GM23338 (cell line): ENCODE data around the gene GSS. TPM values are rescaled to one million over a fixed set of nuclear protein-coding genes. Genes with fewer than 3 reads are reported as not detected.

Source experiments
- ATAC-seq: fragments of 200-7000 bp; cut with Tn5 transposase; 3 replicates; pipeline ENCODE4 v1.9.1; 2020
- DNase-seq: peaks from one replicate; pipeline ENCODE4 v3.0.0-alpha.2; 2015; ENCODE audit warnings: low spot score
- H2AFZ ChIP-seq: fragments of 200-600 bp; sonication (generic); 2 replicates; pipeline ENCODE4 v1.8.0; 2016; ENCODE audit warnings: antibody characterized with exemption, mild to moderate bottlenecking, moderate library complexity
- H3F3A ChIP-seq: fragments of 200-600 bp; sonication (generic); replicated peaks from 2 replicates; pipeline ENCODE4 v1.8.0; 2017; ENCODE audit warnings: antibody characterized with exemption, mixed run types, low read depth
- H3K27ac ChIP-seq: fragments of 200-600 bp; sonication (generic); 2 replicates; pipeline ENCODE4 v1.6.1; 2016; ENCODE audit warnings: low read depth
- H3K27me3 ChIP-seq: fragments of 200-600 bp; sonication (generic); 2 replicates; pipeline ENCODE4 v1.8.0; 2016; ENCODE audit warnings: mild to moderate bottlenecking, mixed run types, moderate library complexity; ENCODE audit not compliant: insufficient read depth
- H3K36me3 ChIP-seq: fragments of 200-600 bp; sonication (generic); 2 replicates; pipeline ENCODE4 v1.8.0; 2016; ENCODE audit warnings: mild to moderate bottlenecking; ENCODE audit not compliant: insufficient read depth
- H3K4me1 ChIP-seq: fragments of 200-600 bp; sonication (generic); 2 replicates; pipeline ENCODE4 v1.8.0; 2016; ENCODE audit warnings: mild to moderate bottlenecking, moderate library complexity; ENCODE audit not compliant: insufficient read depth
- H3K4me2 ChIP-seq: fragments of 200-600 bp; sonication (generic); 2 replicates; pipeline ENCODE4 v1.7.1; 2017; ENCODE audit warnings: mixed run types
- H3K4me3 ChIP-seq: fragments of 200-600 bp; sonication (generic); 2 replicates; pipeline ENCODE4 v1.6.1; 2016; ENCODE audit warnings: mixed run types
- H3K79me2 ChIP-seq: fragments of 200-600 bp; sonication (generic); replicated peaks from 2 replicates; pipeline ENCODE4 v1.8.0; 2017; ENCODE audit warnings: mild to moderate bottlenecking; ENCODE audit not compliant: insufficient read depth
- H3K9me2 ChIP-seq: fragments of 200-600 bp; sonication (generic); 2 replicates; pipeline ENCODE4 v1.8.0; 2017; ENCODE audit not compliant: insufficient read depth
- H4K20me1 ChIP-seq: fragments of 200-600 bp; sonication (generic); replicated peaks from 2 replicates; pipeline ENCODE4 v1.8.0; 2017; ENCODE audit warnings: mild to moderate bottlenecking; ENCODE audit not compliant: insufficient read depth
- H3K27ac Mint-ChIP-seq: 2 replicates; pipeline ENCODE4 v1.8.0; 2020; ENCODE audit warnings: inconsistent platforms, mild to moderate bottlenecking, moderate library complexity, mixed read lengths
- H3K27me3 Mint-ChIP-seq: 3 replicates; pipeline ENCODE4 v1.8.0; 2022; ENCODE audit warnings: low read depth, mild to moderate bottlenecking, moderate library complexity, mixed read lengths, inconsistent platforms; ENCODE audit not compliant: insufficient read depth, poor library complexity
- H3K36me3 Mint-ChIP-seq: 3 replicates; pipeline ENCODE4 v1.8.0; 2021; ENCODE audit warnings: low read depth, mild to moderate bottlenecking, inconsistent platforms, moderate library complexity, mixed read lengths
- H3K4me1 Mint-ChIP-seq: 3 replicates; pipeline ENCODE4 v1.8.0; 2020; ENCODE audit warnings: mild to moderate bottlenecking, inconsistent platforms, mixed read lengths
- H3K4me3 Mint-ChIP-seq: 3 replicates; pipeline ENCODE4 v1.8.0; 2021; ENCODE audit warnings: moderate library complexity, mild to moderate bottlenecking, inconsistent platforms, mixed read lengths
- H3K9me3 Mint-ChIP-seq: 3 replicates; pipeline ENCODE4 v1.8.0; 2020; ENCODE audit warnings: moderate library complexity, mild to moderate bottlenecking, inconsistent platforms, mixed read lengths
- CREB1 ChIP-seq: fragments of 250-450 bp; sonication (Bioruptor Pico); IDR thresholded peaks from 2 replicates; pipeline ENCODE4 v1.5.0; 2020; ENCODE audit warnings: low read depth, mild to moderate bottlenecking, moderate library complexity
- EZH2 ChIP-seq: fragments of 200-600 bp; sonication (generic); IDR thresholded peaks from one replicate; pipeline ENCODE4 v1.8.0; 2017; ENCODE audit warnings: antibody characterized with exemption, mild to moderate bottlenecking, low read depth; ENCODE audit not compliant: unreplicated experiment
- EZH2phosphoT487 ChIP-seq: fragments of 200-600 bp; sonication (generic); IDR thresholded peaks from one replicate; pipeline ENCODE4 v1.8.1; 2018; ENCODE audit warnings: antibody characterized with exemption; ENCODE audit not compliant: unreplicated experiment
- JUNB ChIP-seq: IDR thresholded peaks from one replicate; pipeline ENCODE4 v1.6.1; 2016; ENCODE audit warnings: antibody characterized with exemption; ENCODE audit not compliant: unreplicated experiment
- NANOG ChIP-seq: IDR thresholded peaks from 2 replicates; pipeline ENCODE4 v1.6.1; 2016; ENCODE audit warnings: antibody characterized with exemption, borderline replicate concordance
- POLR2AphosphoS5 ChIP-seq: IDR thresholded peaks from 2 replicates; pipeline ENCODE4 v1.6.1; 2016; ENCODE audit warnings: antibody characterized with exemption, low read depth
- STAT1 ChIP-seq: IDR thresholded peaks from one replicate; pipeline ENCODE4 v1.6.1; 2016; ENCODE audit warnings: antibody characterized with exemption; ENCODE audit not compliant: unreplicated experiment
- ZNF114 ChIP-seq: fragments of 250-450 bp; sonication (Bioruptor Pico); IDR thresholded peaks from 2 replicates; pipeline ENCODE4 v1.5.0; 2020; ENCODE audit warnings: mild to moderate bottlenecking, moderate library complexity
- ZNF331 ChIP-seq: fragments of 250-450 bp; sonication (Bioruptor Pico); IDR thresholded peaks from 2 replicates; pipeline ENCODE4 v1.5.0; 2020; ENCODE audit warnings: low read depth, mild to moderate bottlenecking, moderate library complexity
- polyA plus RNA-seq: library from polyadenylated mRNA; unstranded; fragments of >200 nt; fragmentation: Nextera tagmentation; extraction: Ambion mirVana; gene quantifications from 2 replicates; pipeline ENCODE4 v1.2.1, GENCODE V29; 2016
- total RNA-seq: library from RNA; depleted of rRNA; stranded (reverse); fragments of >200 nt; shearing (Covaris generic); gene quantifications from 2 replicates; pipeline ENCODE4 v1.2.3, GENCODE V29; 2014
- TF ChIP-seq, protein P1 (sequence below): IDR thresholded peaks from 2 replicates; pipeline ENCODE4 v1.6.1; 2016; ENCODE audit warnings: antibody characterized with exemption
- TF ChIP-seq, protein P2 (sequence below): fragments of 250-450 bp; sonication (Bioruptor Pico); IDR thresholded peaks from 2 replicates; pipeline ENCODE4 v1.5.0; 2020; ENCODE audit warnings: mild to moderate bottlenecking, moderate library complexity
- TF ChIP-seq, protein P3 (sequence below), 2 experiments: fragments of 200-600 bp in 1 of 2; sonication (generic) in 1 of 2; conservative IDR thresholded peaks; 2 replicates each; pipeline versions ENCODE4 v1.5.1 to v1.6.1; 2016 to 2017; ENCODE audit warnings: antibody characterized with exemption in 2 of 2, low read depth in 2 of 2, mild to moderate bottlenecking in 2 of 2, moderate library complexity in 1 of 2
- TF ChIP-seq, protein P4 (sequence below): IDR thresholded peaks from one replicate; pipeline ENCODE4 v1.6.1; 2018; ENCODE audit warnings: antibody characterized with exemption; ENCODE audit not compliant: unreplicated experiment

The GSS gene
- total and polyA plus RNA-seq, 2 experiments from 2014 or later, result 34.0 to 63.3 TPM

DNA sequence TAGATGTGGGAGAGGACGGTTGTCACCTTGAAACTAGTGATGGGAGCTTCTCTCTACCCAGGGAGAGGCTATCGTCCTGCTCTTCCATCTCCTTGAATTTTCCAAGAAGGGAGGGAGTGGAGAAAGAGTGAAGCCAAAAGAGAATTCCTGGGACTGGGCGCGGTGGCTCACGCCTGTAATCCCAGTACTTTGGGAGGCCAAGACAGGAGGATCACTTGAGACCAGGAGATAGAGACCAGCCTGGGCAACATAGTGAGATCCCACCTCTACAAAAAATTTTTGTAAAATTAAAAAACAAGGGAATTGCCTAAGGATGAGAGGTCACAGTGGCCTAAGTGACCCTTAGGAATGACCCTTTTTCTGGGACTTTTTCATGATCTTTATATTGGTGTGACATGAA, 8.9 kb upstream of the GSS start:
- Mint-ChIP-seq H3K27ac (no peak overlapping the region), H3K4me1 (peaks cover 7% of the 10 kb centered on the region; the same call in 2 of the 3 replicates)
- no peak for ATAC-seq

More for the DNA sequence above, 8.9 kb upstream of the GSS start:
- Histone ChIP-seq H3K9me2 (no peaks in the 10 kb centered on the region), H3K4me3 (no peak overlapping the region), H4K20me1 (no peaks in the 10 kb centered on the region), H3K4me2 (no peak overlapping the region), H3K79me2 (no peaks in the 10 kb centered on the region), H3F3A (no peaks in the 10 kb centered on the region), H3K4me1 (no peaks in the 10 kb centered on the region), H2AFZ (no peak overlapping the region), H3K36me3 (no peaks in the 10 kb centered on the region), H3K27ac (no peak overlapping the region), H3K27me3 (no peaks in the 10 kb centered on the region)
- TF ChIP-seq EZH2phosphoT487 (no peak), JUNB (no peak), ZNF114 (CRISPR knock-in tag) (no peak), POLR2AphosphoS5 (no peak), NANOG (no peak), ZNF331 (CRISPR knock-in tag) (no peak), CREB1 (no peak), STAT1 (no peak), EZH2 (no peak)
- TF ChIP-seq, protein P1, sequence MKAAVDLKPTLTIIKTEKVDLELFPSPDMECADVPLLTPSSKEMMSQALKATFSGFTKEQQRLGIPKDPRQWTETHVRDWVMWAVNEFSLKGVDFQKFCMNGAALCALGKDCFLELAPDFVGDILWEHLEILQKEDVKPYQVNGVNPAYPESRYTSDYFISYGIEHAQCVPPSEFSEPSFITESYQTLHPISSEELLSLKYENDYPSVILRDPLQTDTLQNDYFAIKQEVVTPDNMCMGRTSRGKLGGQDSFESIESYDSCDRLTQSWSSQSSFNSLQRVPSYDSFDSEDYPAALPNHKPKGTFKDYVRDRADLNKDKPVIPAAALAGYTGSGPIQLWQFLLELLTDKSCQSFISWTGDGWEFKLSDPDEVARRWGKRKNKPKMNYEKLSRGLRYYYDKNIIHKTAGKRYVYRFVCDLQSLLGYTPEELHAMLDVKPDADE, result no peak
- TF ChIP-seq, protein P2, sequence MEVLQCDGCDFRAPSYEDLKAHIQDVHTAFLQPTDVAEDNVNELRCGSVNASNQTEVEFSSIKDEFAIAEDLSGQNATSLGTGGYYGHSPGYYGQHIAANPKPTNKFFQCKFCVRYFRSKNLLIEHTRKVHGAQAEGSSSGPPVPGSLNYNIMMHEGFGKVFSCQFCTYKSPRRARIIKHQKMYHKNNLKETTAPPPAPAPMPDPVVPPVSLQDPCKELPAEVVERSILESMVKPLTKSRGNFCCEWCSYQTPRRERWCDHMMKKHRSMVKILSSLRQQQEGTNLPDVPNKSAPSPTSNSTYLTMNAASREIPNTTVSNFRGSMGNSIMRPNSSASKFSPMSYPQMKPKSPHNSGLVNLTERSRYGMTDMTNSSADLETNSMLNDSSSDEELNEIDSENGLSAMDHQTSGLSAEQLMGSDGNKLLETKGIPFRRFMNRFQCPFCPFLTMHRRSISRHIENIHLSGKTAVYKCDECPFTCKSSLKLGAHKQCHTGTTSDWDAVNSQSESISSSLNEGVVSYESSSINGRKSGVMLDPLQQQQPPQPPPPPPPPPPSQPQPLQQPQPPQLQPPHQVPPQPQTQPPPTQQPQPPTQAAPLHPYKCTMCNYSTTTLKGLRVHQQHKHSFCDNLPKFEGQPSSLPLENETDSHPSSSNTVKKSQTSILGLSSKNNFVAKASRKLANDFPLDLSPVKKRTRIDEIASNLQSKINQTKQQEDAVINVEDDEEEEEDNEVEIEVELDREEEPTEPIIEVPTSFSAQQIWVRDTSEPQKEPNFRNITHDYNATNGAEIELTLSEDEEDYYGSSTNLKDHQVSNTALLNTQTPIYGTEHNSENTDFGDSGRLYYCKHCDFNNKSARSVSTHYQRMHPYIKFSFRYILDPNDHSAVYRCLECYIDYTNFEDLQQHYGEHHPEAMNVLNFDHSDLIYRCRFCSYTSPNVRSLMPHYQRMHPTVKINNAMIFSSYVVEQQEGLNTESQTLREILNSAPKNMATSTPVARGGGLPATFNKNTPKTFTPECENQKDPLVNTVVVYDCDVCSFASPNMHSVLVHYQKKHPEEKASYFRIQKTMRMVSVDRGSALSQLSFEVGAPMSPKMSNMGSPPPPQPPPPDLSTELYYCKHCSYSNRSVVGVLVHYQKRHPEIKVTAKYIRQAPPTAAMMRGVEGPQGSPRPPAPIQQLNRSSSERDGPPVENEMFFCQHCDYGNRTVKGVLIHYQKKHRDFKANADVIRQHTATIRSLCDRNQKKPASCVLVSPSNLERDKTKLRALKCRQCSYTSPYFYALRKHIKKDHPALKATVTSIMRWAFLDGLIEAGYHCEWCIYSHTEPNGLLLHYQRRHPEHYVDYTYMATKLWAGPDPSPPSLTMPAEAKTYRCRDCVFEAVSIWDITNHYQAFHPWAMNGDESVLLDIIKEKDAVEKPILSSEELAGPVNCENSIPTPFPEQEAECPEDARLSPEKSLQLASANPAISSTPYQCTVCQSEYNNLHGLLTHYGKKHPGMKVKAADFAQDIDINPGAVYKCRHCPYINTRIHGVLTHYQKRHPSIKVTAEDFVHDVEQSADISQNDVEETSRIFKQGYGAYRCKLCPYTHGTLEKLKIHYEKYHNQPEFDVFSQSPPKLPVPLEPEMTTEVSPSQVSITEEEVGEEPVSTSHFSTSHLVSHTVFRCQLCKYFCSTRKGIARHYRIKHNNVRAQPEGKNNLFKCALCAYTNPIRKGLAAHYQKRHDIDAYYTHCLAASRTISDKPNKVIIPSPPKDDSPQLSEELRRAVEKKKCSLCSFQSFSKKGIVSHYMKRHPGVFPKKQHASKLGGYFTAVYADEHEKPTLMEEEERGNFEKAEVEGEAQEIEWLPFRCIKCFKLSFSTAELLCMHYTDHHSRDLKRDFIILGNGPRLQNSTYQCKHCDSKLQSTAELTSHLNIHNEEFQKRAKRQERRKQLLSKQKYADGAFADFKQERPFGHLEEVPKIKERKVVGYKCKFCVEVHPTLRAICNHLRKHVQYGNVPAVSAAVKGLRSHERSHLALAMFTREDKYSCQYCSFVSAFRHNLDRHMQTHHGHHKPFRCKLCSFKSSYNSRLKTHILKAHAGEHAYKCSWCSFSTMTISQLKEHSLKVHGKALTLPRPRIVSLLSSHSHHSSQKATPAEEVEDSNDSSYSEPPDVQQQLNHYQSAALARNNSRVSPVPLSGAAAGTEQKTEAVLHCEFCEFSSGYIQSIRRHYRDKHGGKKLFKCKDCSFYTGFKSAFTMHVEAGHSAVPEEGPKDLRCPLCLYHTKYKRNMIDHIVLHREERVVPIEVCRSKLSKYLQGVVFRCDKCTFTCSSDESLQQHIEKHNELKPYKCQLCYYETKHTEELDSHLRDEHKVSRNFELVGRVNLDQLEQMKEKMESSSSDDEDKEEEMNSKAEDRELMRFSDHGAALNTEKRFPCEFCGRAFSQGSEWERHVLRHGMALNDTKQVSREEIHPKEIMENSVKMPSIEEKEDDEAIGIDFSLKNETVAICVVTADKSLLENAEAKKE (CRISPR knock-in tag), result no peak
- TF ChIP-seq, protein P3, sequence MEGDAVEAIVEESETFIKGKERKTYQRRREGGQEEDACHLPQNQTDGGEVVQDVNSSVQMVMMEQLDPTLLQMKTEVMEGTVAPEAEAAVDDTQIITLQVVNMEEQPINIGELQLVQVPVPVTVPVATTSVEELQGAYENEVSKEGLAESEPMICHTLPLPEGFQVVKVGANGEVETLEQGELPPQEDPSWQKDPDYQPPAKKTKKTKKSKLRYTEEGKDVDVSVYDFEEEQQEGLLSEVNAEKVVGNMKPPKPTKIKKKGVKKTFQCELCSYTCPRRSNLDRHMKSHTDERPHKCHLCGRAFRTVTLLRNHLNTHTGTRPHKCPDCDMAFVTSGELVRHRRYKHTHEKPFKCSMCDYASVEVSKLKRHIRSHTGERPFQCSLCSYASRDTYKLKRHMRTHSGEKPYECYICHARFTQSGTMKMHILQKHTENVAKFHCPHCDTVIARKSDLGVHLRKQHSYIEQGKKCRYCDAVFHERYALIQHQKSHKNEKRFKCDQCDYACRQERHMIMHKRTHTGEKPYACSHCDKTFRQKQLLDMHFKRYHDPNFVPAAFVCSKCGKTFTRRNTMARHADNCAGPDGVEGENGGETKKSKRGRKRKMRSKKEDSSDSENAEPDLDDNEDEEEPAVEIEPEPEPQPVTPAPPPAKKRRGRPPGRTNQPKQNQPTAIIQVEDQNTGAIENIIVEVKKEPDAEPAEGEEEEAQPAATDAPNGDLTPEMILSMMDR (conservative IDR thresholded peaks at IDR 0.05; ENCODE audit: low read depth in 2 of 2), result no peak
- TF ChIP-seq, protein P4, sequence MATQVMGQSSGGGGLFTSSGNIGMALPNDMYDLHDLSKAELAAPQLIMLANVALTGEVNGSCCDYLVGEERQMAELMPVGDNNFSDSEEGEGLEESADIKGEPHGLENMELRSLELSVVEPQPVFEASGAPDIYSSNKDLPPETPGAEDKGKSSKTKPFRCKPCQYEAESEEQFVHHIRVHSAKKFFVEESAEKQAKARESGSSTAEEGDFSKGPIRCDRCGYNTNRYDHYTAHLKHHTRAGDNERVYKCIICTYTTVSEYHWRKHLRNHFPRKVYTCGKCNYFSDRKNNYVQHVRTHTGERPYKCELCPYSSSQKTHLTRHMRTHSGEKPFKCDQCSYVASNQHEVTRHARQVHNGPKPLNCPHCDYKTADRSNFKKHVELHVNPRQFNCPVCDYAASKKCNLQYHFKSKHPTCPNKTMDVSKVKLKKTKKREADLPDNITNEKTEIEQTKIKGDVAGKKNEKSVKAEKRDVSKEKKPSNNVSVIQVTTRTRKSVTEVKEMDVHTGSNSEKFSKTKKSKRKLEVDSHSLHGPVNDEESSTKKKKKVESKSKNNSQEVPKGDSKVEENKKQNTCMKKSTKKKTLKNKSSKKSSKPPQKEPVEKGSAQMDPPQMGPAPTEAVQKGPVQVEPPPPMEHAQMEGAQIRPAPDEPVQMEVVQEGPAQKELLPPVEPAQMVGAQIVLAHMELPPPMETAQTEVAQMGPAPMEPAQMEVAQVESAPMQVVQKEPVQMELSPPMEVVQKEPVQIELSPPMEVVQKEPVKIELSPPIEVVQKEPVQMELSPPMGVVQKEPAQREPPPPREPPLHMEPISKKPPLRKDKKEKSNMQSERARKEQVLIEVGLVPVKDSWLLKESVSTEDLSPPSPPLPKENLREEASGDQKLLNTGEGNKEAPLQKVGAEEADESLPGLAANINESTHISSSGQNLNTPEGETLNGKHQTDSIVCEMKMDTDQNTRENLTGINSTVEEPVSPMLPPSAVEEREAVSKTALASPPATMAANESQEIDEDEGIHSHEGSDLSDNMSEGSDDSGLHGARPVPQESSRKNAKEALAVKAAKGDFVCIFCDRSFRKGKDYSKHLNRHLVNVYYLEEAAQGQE, result no peak
- Mint-ChIP-seq H3K36me3 (no peaks in the 10 kb centered on the region), H3K27me3 (peaks cover 4% of the 10 kb centered on the region), H3K4me3 (no peak overlapping the region), H3K9me3 (no peaks in the 10 kb centered on the region)
- no peak for DNase-seq
